Retinal pigment epithelial cell (primary cell): ENCODE results near the gene CSPG5.

Experiments used
- DNase-seq: peaks from one replicate; pipeline ENCODE4 v3.0.0-alpha.2; 2010; ENCODE audit warnings: low read depth
- H3K4me3 ChIP-seq: 2 replicates; pipeline ENCODE4 v1.5.1; 2011; ENCODE audit warnings: mild to moderate bottlenecking, low read length, control low read depth, moderate library complexity
- CTCF ChIP-seq: conservative IDR thresholded peaks from 2 replicates; pipeline ENCODE4 v1.5.1; 2011; ENCODE audit warnings: low read depth, low read length, control low read depth, inconsistent platforms

CSPG5 gene

DNA sequence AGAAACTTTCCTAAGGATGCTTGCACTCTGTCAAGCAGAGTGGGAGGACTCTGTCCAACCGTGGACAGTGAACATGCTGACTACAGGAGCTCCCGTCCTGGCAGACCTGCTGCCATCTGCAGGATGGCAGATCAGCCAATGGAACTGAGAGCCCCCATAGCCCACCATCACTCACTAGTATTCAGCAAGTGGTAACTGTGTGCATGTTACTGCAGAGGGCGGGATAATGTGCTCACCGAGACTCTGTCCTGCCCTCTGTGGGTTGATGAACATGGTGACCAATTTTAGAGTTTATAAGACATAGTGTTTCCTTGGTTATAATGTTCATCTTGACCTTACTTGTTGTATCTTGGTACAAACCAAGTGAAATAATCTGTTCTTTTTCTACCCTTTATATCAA, 11.5 kb downstream of the CSPG5 start:
- TF ChIP-seq CTCF, result no peak
- no peak for DNase-seq
- no peak overlapping the region for H3K4me3 ChIP-seq

DNA sequence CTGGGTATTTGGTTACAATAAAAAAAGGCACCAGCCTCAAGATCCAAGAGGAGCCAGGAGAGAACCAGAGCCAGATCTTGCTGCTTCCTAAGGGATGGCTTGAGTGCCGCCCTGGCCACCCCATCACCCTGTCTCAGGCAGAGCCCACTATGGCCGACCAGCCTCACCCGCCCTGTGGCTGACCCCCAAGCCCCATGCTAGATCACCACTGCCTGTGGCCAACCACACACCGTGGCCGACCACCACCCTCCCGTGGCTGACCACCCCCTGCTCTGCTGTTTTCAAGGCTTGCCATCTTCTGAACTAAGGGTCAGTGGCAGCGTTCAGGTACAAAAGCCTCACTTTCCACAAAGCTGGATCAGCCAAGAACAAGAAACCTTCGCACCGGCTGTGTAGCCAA, 12.0 kb downstream of the CSPG5 start:
- no peak for TF ChIP-seq CTCF
- no peak overlapping the region for H3K4me3 ChIP-seq
- DNase-seq, result no peak

DNA sequence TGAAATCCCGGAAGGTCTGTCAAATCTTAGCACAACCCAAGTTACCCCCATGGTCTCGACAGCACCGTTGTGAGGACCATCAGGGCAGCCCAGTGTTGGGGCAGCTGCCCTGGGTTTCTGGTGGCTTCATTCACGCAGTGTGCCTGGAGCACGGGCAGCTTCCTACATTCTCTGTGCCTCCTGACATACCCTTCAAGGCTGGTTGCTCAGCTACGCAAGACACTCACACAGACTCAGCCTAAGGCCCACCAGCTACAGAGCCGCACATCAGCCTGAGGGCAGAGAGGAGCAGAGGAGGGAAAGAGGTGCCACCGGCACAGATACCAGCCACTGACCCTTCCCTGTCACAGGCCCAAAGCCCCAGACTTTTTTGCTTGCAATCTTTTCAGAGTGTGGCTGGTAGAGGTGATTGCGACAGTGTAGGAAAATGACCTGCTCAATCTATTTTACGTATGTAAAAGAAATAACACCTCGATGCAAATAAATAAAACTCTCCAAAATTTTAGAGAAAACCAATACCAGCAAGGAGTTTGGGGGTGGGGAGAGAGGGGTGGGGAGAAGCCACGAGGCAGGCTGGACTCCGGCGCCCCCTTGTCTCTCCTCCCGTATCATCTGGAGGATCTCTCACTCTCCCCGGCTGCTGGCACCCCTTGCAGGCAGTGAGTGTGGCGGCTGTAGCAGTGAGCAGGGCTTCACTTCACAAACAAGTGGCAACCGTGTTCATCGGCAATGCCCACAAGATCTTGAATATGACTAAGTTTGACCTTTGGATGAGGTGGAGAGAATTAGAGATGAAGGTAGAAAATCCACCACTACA, 12.7 kb downstream of the CSPG5 start:
- DNase-seq, result no peak
- TF ChIP-seq CTCF, result no peak

GRCh38 chr3:47556351-47556750, 22.3 kb downstream of the CSPG5 start:
- no peak overlapping the region for H3K4me3 ChIP-seq
- no peak for TF ChIP-seq CTCF
- DNase-seq, result no peak

More for the DNA sequence above, 12.7 kb downstream of the CSPG5 start:
- no peak overlapping the region for H3K4me3 ChIP-seq

DNA sequence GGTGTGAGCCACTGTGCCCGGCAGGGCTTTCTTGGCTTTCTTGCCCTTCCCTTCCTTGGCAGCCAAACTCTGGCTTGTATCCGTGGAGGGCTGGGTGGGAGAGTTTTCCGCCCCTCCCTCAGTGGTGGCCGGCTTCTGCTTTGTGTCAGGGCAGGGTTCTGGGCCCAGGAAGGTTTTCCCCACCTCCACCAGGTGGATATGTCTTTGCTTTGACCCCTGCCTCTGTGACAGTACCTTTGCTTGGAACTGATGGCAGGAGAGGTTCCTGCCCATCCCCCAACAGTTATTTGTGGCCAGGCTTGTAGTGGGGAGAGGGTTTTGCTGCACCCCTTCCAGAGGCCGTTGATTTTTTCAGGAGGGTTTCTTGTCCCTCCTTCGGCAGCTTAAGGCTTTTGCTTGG, 24.3 kb downstream of the CSPG5 start:
- no peak for DNase-seq
- TF ChIP-seq CTCF, result no peak
- H3K4me3 ChIP-seq, result no peak overlapping the region

GRCh38 chr3:47553407-47553806, 25.3 kb downstream of the CSPG5 start:
- no peak overlapping the region for H3K4me3 ChIP-seq
- TF ChIP-seq CTCF, result no peak
- no peak for DNase-seq

DNA sequence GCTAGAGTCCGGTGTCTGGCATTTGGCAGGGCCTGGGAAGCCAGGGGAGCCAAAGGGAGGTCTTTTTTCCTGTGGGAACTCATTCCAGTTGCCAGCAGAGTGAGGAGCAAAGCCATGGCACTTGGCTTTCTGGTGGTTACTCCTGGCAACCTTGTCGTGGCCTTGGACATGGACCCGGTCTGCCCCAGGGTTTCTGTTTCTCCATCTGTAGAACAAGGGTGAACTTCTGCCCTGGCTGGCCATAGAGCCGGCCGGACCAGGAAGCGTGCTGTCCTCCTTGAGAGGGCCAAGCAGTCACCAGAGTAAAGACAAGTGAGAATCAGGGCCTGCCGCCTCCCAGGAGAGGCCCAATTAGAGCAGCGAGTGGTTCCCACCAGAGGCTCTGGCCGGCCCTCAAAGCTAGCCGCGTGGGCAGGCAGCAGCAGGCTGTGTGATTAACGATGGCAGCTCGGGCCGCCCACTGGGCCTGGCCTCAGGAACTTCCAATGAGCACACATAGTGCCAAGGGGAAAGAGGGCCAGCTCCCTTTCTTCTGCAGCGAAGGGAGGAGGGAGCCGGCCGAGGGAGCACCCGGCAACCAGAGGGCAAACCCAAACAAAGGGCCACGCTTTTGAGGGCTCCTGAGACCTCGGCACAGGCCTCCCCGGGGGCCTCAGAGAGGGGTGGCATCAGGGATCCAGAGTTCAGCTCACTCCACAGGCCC, 36.0 kb downstream of the CSPG5 start:
- no peak for DNase-seq
- H3K4me3 ChIP-seq, result no peak overlapping the region
- TF ChIP-seq CTCF, result no peak
